Stimulated activated CD4-positive, alpha-beta T cell treated with anti-CD3 and anti-CD28 coated beads, Interleukin-4, amount 100 ng/mL, for 24 hours (primary cell): Measurements from ENCODE around the gene SOWAHA.

Experiments
- DNase-seq: peaks from one replicate; pipeline ENCODE4 v3.0.0-alpha.2; 2020

Gene SOWAHA

GRCh38 chr5:132859889-132860437 is 46.9 kb downstream of the SOWAHA start:
- DNase-seq = no peak

GRCh38 chr5:132860742-132861141 is 47.6 kb downstream of the SOWAHA start:
- no peak for DNase-seq

GRCh38 chr5:132865668-132866341 is 52.7 kb downstream of the SOWAHA start:
- no peak for DNase-seq
